Lung (tissue), 12 donors: ENCODE measurements around the gene SERPINB11. TPM values are rescaled to one million over a fixed set of nuclear protein-coding genes. Genes with fewer than 3 reads are reported as not detected.

ENCODE experiments used
- ATAC-seq: fragments of 200-7000 bp; cut with Tn5 transposase; one replicate; pipeline ENCODE4 v1.9.1; 2020; ENCODE audit warnings: moderate number of reproducible peaks; ENCODE audit not compliant: insufficient read depth, low FRiP score
- DNase-seq, 3 donors: peaks; one replicate each; pipeline ENCODE4 v3.0.0-alpha.2; 2013 to 2017
- H3K27ac ChIP-seq, 2 donors: one replicate each; pipeline ENCODE4 v1.5.1; 2013; ENCODE audit warnings: mild to moderate bottlenecking in 2 of 2, moderate library complexity in 2 of 2, control low read depth in 1 of 2, inconsistent platforms in 1 of 2, low read depth in 1 of 2, low read length in 1 of 2
- H3K27me3 ChIP-seq, 3 donors: one replicate each; pipeline ENCODE4 v1.5.1; 2013; ENCODE audit warnings: low read length in 2 of 3; ENCODE audit not compliant: control insufficient read depth in 3 of 3, insufficient read depth in 3 of 3
- H3K36me3 ChIP-seq, 4 donors: one replicate each; pipeline ENCODE4 v1.5.1; 2013; ENCODE audit warnings: low read length in 4 of 4, mild to moderate bottlenecking in 1 of 4, moderate library complexity in 1 of 4; ENCODE audit not compliant: control insufficient read depth in 4 of 4, insufficient read depth in 4 of 4
- H3K4me1 ChIP-seq, 5 donors: one replicate each; pipeline ENCODE4 v1.5.1; 2013; ENCODE audit warnings: low read length in 5 of 5, mild to moderate bottlenecking in 2 of 5, moderate library complexity in 1 of 5; ENCODE audit not compliant: control insufficient read depth in 5 of 5, insufficient read depth in 5 of 5
- H3K4me3 ChIP-seq: one replicate; pipeline ENCODE4 v1.5.1; 2013; ENCODE audit warnings: mild to moderate bottlenecking, control low read depth, moderate library complexity
- H3K9ac ChIP-seq, 2 donors: one replicate each; pipeline ENCODE4 v1.5.1; 2013; ENCODE audit warnings: low read length in 2 of 2, control low read depth in 1 of 2; ENCODE audit not compliant: insufficient read depth in 1 of 2
- H3K9me3 ChIP-seq, 4 donors: one replicate each; pipeline ENCODE4 v1.5.1; 2013; ENCODE audit warnings: low read length in 3 of 4, mild to moderate bottlenecking in 1 of 4, moderate library complexity in 1 of 4; ENCODE audit not compliant: control insufficient read depth in 4 of 4, insufficient read depth in 3 of 4
- CTCF ChIP-seq: IDR thresholded peaks from 2 replicates; pipeline ENCODE4 v1.5.1; 2012; ENCODE audit warnings: mild to moderate bottlenecking; ENCODE audit errors: control extremely low read depth, extremely low read depth
- WGBS, 2 donors: extraction: QIAGEN DNeasy Blood & Tissue Kit; methylation state at CpG; one replicate each; pipeline ENCODE4 v1.1.7; 2013; 5-methylcytosine and 5-hydroxymethylcytosine counted together
- polyA plus RNA-seq, 2 donors: library from polyadenylated mRNA; stranded (reverse); fragments of 200-250 nt; gene quantifications; one replicate each; pipeline ENCODE4 v1.2.1, GENCODE V29; 2013
- total RNA-seq, 2 donors: library from RNA; depleted of rRNA in 1 of 2; stranded (reverse); fragments of >200 nt in 1 of 2; gene quantifications; one replicate each; pipeline ENCODE4 v1.2.1, GENCODE V29; 2014 to 2021
- donor health status: control.
- donor health status: control.
- donor health status: Bipolar disorder and iron deficiency.
- donor health status: healthy.
- donor health status: DM: yes; HTN: yes; CAD: no.

The SERPINB11 gene
- total and polyA plus RNA-seq, 4 donors: 0.45 to 0.52 TPM; not detected in 2

- ATAC-seq (no peak), DNase-seq (no peak)
- WGBS, 2 donors: 97% methylated on average over 3 of the region's 3 CpGs
- Histone ChIP-seq H3K9me3 (peaks cover 0 to 6% (median 0%) of the 10 kb centered on the region in 4 donors), H3K4me3 (no peak overlapping the region), H3K36me3 (no peaks in the 10 kb centered on the region), H3K27me3 (no peaks in the 10 kb centered on the region), H3K4me1 (no peaks in the 10 kb centered on the region), H3K9ac (no peak overlapping the region), H3K27ac (no peak overlapping the region)
- no peak for TF ChIP-seq CTCF
Observed at GRCh38 chr18:63684718-63685117, 18.0 kb upstream of the SERPINB11 start.

GRCh38 chr18:63686871-63687270, 15.9 kb upstream of the SERPINB11 start:
- no peak for DNase-seq
- Histone ChIP-seq H3K27ac (no peak overlapping the region), H3K9ac (no peak overlapping the region), H3K4me1 (no peaks in the 10 kb centered on the region), H3K36me3 (no peaks in the 10 kb centered on the region), H3K9me3 (peaks cover 0 to 6% (median 0%) of the 10 kb centered on the region in 4 donors), H3K27me3 (no peaks in the 10 kb centered on the region), H3K4me3 (no peak overlapping the region)
- TF ChIP-seq CTCF: no peak
- ATAC-seq: no peak
- WGBS, 2 donors: 57 to 65% methylated on average over 2 of the region's 2 CpGs

- peaks cover 0 to 6% (median 0%) of the 10 kb centered on the region in 4 donors for H3K9me3 ChIP-seq
- no peak overlapping the region for H3K27ac ChIP-seq
- WGBS, 2 donors: 52 to 64% methylated on average over 2 of the region's 2 CpGs
- DNase-seq: no peak
- TF ChIP-seq CTCF: no peak
- no peak for ATAC-seq
- H3K4me1 ChIP-seq: no peaks in the 10 kb centered on the region
- H3K9ac ChIP-seq: no peak overlapping the region
- no peaks in the 10 kb centered on the region for H3K36me3 ChIP-seq
- no peaks in the 10 kb centered on the region for H3K27me3 ChIP-seq
- no peak overlapping the region for H3K4me3 ChIP-seq
Observed at GRCh38 chr18:63689064-63689463, 13.7 kb upstream of the SERPINB11 start.

GRCh38 chr18:63697097-63697660, 5.6 kb upstream of the SERPINB11 start:
- whole genome bisulfite sequencing, 2 donors: 45 to 53% methylated on average over 3 of the region's 3 CpGs
- H3K9me3 ChIP-seq: no peaks in the 10 kb centered on the region
- DNase-seq: no peak
- no peak overlapping the region for H3K9ac ChIP-seq
- no peak overlapping the region for H3K27ac ChIP-seq
- H3K36me3 ChIP-seq: no peaks in the 10 kb centered on the region
- no peak for TF ChIP-seq CTCF
- no peaks in the 10 kb centered on the region for H3K4me1 ChIP-seq
- ATAC-seq: no peak
- no peak overlapping the region for H3K4me3 ChIP-seq
- no peaks in the 10 kb centered on the region for H3K27me3 ChIP-seq
